Umbilical cord (tissue), 2 donors: ENCODE data around the gene KIAA0232. TPM values are rescaled to one million over a fixed set of nuclear protein-coding genes. Genes with fewer than 3 reads are reported as not detected.
"Not testable (repeated sequence)": the region's sequence is repeated elsewhere in the genome, so short reads cannot be mapped to it uniquely, and the experiment has no call there.

Experiments used
- DNase-seq: peaks from one replicate; pipeline ENCODE4 v3.0.0-alpha.2; 2015; ENCODE audit warnings: low spot score
- total RNA-seq: library from RNA; depleted of rRNA; stranded (reverse); fragments of >200 nt; gene quantifications from one replicate; pipeline ENCODE4 v1.2.3, GENCODE V29; 2014; ENCODE audit warnings: low replicate concordance; ENCODE audit not compliant: insufficient read depth

KIAA0232 gene
- total RNA-seq, 1 donor from 2014 or later, result 27.9 TPM

DNA sequence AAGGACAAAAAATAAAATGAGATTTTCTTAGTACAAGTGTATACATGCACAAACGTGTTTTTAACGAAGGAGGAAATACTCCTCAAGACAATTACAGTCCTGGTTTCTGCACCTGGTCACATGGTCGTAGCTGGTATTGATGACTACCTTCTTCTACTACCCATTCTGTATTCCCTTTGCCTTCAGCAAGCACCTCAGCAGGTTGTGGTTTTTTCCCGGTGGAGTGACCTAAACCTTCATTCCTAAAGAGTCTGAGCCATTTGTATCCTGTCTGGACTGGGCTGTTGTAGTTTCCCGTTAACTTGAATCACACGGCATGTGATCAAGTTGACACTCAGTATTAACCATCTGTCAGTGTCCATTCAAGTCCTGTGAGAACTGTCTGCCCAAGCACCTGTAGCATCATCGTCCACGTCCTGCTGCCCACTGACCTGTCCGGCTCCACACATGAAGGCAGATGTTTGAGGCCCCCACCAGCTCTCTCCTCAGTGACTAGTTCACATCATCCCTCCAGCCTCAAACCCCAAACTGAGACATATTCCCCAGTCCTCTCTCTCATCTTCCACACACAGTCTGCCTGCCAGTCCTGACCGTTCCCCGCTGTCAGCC lies 96.0 kb downstream of the KIAA0232 start:
- DNase-seq, result no peak

DNA sequence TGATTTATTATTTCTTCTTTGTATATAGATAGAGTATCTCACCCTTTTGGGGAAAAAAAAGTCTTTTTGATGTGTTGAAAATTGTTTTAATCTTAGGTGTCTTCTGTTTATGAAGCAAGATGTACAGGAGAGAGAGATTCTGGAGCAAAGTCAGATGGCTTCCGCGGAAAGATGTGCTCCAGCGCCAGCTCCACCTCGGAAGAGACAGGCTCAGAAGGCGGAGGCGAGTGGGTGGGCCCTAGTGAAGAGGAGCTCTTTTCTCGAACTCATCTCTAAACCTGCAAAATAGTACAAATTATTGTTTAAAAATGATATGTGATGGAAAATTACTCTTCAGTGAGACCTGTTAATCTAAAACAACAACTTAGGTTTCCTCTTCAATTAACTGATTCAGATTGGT lies 98.2 kb downstream of the KIAA0232 start:
- no peak for DNase-seq

DNA sequence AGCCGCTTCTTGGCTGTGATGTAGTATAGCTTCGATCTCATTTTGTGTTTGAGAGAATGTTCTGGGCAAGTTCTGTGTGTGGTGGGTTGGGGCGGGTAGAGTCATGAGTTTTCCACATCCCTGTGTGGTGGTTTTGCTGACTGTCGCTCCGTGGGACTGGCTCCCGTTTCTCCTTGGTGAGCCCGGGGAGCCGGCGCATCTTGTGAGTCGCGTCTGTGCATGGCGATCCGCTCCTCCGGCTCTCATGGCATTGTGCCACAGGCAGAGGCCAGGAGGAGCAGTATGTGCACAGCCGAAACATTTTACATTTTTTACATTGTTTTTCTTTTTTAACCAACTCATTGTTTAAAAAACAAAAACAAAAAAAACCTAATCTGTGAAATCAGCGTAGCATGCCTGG lies 99.4 kb downstream of the KIAA0232 start:
- DNase-seq, result no peak

DNA sequence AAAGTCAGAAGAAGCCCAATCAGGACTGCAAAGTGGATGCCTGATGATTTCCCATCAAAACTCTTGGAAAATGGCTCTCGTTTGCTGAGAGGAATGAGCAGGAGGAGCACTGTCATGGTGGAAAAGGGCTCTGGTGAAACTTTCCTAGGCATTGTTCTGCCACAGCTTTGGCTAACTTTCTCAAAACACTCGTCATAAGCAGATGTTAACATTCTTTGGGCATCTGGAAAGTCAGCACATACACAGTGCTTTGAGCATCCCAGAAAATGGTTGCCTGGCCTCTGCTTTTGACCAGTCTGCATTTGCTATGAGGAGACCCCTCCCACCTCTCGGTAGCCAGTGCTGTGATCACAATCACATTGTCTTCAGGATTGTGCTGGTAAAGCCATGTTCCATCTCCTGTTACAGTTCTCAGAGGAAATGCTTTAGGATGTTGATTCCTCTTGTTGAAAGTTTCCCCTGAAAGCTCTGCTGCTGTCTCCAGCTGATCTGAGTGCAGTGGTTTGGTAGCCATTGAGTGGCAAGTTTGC lies 101.9 kb downstream of the KIAA0232 start:
- no peak for DNase-seq

DNA sequence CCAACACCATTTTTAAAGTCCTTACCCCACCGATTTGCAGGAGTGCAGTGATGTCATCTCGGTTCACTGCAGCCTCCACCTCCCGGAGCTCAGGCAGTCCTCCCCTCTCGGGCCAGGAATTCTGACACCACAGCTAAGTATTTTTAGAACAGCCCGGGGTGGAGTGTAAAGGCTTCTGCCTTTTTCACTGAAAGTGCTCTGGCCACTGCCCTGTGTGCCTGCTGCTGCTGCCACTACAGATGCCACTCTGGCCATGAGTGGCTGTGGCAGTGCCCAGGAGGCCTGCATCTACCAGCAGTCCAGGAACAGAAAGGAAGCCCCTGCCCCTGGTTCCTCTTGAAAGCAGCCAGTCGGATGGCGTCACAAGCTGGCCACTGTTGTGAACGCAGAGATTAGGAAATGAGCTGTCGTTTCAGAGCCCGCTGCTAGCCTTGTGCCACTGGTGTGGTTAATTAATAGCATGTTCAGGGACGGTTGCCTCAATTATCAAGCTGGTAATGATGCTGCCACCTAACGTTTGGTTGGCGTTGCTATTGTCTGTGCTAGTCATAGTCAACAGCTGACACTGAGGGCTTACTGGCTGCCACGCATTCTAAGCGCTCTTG lies 103.5 kb downstream of the KIAA0232 start:
- peak; percentile 31 for DNase-seq

DNA sequence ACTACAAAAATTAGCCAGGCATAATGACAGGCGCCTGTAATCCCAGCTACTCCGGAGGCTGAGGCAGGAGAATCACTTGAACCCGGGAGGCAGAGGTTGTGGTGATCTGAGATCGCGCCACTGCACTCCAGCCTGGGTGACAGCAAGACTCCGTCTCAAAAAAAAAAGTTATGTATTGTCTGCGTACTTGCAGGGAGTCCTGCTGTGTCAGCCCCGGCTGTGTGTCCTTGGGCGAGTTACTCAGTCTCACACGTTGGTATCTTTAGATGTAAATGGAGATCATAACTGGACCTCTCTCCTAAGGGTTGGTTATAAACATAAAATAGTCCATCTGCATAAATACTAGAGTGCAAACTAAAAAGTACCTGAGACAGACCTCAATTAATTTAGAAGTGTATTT lies 104.4 kb downstream of the KIAA0232 start:
- DNase-seq, result no peak

DNA sequence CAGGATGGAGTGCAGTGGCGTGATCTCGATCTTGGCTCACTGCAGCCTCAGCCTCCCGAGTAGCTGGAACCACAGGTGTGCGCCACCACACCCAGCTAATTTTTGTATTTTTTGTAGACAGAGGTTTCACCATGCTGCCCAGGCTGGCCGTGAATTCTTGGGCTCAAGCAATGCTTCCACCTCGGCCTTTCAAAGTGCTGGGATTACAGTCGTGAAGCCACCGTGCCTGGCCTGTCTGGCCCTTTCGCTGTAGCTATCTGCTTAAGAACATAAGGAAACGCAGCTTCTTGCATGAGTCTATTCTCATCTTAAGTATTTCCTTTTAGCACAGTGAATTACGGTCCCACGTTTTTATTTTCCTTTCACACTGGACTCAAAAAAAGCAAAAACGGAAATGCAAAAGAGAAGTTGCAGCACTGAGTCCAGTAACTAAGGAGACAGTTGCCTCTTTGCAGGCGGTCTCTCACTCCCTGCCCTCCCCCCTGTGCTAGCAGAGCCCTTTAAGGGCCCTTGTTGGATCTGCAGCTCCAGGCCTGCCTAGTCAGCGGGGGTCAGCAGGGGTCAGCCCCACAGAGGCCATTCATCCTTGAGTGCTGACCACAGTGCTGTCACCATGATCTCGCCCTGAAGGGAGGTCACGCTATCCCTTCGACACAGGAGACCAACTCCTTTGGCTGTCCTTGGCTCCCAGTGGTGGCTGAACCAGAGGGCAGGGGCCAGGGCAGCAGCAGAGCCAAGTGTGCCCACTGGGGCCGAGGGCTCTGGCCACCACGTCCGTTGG lies 105.3 kb downstream of the KIAA0232 start:
- no peak for DNase-seq

DNA sequence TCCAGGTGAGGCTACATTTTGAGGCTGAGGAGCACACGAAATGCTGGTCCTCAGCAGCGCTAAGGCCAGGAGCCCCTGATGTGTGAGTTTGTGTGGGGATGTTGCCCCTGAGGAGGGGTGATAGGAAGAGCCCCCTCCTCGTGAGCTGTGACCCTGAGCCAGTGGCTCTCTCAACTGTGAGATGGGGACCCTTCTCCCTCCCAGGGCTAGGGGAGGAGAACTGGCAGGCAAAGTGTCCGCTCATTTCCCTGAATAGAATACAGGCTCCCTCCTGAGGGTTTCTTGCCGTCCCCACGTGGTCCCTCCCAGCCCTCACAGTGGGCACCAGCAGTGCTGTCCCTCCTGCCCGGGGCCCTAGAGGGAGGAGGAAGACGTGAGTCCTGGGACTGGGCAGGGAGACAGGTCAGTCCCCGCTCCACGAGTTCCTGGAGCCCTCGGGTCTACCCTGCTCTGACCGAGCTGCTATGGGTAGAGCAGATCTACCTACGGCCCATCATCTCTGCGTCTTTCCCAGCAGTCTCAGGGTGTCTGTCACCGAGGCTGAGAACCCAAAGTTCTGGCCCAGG lies 106.1 kb downstream of the KIAA0232 start:
- no peak for DNase-seq

DNA sequence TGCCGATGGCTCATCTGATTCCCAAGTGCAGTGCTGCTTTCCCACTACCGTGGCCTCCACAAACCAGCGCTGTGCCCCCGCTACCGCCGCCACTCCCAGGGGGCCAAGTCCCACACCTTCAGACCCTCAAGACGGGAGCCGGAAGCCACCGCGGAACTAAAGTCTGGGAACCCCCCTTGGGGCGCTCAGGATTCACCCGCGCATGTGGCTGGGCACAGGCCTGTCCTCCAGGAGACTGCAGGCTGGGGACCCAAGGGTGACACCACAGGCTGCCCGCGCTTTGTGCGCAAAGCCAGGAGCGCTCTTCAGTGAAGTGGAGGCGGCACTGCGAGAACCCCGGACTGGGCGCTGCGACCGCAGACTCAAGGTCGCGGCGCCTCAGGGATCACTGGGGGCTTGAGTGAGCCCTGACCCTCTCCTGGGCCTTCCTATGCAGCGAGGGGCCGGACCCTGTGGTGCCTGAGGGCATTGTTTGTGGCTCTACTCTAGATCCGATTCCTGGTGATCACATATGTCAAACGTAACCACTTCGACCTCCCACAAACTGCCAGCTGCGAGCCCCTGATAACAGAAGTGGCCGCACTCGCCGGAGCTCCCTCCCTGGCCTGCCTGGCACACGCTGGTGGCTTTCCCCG lies 106.7 kb downstream of the KIAA0232 start:
- no peak for DNase-seq

DNA sequence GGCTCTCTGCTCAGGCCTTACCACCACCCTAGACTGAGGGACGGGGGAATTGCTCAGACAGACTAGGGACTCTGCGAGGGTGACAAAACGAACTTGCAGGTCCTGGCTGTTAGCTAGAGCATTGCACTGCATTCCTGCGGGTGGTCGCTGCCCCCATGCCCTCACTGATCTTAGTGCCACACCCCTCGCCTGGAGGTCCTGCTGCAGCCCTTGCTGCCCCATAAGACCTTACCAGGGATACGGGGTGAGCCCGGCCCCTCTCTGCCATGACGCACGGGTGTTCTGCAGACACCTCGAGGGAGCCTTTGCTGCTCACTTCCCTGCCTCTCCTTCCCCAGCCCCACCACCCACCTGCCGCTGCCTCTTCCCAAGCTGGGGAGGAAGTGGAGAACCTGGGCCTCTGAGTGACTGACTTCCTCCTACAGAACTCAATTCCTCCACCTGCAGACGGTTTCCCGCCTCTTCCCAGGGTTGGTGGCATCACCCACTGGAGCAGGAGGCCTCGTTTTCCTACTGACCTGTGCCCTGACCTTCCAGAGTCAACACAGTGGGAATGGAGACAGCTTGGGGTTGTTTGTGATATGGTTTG lies 107.3 kb downstream of the KIAA0232 start:
- DNase-seq, result no peak

DNA sequence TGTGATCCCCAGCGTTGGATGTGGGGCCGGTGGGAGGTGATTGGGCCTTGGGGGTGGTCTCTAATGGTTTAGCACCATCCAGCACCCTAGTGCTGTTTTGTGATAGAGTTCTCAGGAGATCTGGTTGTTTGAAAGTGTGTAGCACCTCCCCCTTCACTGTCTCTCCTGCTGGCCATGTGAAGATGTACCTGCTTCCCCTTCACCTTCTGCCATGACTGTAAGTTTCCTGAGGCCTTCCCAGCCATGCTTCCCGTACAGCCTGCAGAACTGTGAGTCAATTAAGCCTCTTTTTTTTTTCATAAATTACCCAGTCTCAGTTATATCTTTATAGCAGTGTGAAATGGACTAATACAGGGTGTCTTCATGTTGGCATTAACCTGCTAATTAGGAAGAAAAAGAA lies 107.8 kb downstream of the KIAA0232 start:
- DNase-seq, result no peak

DNA sequence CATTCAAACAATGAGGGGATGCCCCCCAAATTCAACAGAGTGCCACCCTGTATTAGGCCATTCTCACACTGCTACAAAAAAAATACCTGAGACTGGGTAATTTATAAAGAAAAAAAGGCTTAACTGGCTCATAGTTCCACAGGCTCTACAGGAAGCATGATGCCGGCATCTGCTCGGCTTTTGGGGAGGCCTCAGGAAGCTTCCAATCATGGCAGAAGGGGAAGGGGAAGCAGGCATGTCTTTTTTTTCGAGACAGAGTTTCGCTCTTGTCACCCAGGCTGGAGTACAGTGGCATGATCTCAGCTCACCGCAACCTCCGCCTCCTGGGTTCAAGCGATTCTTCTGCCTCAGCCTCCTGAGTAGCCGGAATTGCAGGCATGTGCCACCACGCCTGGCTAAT lies 108.4 kb downstream of the KIAA0232 start:
- not testable (repeated sequence) for DNase-seq

DNA sequence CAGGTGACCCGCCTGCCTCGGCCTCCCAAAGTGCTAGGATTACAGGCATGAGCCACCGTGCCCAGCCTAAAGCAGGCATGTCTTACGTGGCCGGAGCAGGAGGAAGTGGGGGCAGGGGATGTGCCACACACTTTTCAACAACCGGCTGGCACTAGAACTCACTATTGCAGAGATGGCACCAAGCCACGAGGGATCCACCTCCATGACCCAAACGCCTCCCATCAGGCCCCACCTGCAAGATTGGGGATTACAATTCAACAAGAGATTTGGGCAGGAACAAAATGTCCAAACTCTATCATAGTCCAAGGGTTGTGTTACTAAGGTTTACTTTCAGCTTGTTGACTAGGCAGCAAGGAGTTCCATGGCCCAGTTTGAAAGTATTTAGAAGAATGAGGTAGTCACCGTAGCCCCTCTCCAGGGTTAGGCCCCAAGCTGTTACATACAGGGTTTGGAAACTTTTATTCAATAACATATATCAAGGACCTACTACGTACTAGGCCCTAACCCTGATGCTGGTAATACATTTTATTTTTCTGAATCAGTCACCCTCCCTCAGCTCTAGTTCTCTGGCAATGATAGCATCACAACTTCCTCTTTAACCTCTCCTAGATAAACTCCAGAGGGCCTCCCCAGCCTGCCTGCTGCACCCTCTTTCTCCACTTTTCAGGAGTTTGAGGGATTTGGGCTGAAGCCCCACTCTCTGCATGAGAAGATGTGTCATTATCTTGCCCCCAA lies 109.1 kb downstream of the KIAA0232 start:
- peak; percentile 39 for DNase-seq

DNA sequence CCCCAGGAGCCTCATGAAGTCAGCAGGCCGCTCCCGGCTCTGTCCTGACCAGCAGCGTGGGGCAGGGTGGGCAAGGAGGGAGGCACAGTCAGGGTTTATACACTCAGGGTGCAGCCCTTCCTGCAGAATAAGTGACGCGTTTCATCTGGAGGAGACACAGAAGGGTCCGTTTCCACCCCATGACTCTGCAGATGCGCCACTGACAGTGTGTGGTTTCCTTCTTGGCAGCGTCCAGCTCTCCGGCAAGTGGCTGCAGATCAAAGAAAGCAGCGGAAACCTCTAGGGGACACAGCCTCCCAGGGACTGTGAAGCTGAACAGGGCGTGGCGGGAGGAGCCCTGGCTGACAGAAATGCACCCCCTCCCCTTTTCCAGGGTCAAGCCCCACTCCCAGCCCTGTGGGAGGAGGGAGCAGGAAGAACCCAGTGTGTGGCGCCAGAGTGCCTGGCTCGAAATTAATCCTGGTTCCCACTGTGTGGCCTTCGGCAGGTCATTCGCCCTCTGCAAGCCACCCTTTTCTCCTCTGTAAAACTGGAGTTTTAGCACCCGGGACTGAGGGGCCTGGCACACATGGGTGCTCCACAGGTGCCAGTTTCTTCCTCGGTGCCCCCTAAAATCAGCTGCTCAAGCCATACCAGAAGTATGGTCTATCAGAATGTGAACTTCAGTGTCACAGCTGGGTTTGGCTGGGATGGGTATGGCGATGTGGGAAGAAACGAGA lies 109.8 kb downstream of the KIAA0232 start:
- DNase-seq, result peak; percentile 67

DNA sequence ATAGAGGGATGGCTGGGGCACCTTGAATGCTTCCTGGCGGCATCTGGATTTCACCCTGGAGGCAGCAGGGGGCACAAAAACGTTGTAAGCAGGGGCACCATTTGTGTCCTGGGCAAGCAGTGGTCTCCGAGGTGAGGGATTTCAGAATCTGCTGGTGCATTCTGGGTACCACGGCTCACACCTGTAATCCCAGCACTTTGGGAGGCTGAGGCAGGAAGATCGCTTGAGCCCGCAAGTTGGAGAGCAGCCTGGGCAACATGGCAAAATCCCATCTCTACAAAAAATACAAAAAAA lies 110.3 kb downstream of the KIAA0232 start:
- DNase-seq, result no peak

DNA sequence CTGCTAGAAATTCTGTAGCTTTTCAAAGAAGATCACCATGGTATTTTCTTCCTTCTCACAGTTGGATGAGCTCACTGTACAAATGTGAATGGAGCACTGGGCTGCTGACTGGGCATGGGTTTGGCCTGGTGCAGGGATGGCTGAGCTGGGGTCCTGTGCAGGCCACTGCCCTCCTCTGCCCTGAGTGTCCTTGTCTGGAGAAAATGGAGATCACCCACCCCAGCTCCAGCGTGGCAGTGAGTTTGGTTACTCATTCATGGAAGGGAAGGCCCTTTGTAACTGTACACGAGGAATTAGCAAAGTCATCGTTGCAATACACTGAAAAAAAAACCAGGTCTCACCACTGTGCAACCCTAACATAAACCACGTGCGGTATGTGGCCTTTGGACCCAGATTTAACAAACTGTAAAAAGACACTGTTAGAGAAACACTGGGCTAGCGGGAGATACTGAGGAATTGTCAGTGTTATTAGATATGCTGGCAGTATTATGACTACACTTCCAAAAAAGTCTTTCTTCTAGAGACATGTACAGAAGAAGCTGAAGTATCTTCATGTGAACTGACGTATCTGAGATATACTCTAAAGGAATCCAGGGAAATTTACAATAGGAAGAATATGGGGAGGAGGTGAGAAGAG lies 111.0 kb downstream of the KIAA0232 start:
- DNase-seq, result no peak

DNA sequence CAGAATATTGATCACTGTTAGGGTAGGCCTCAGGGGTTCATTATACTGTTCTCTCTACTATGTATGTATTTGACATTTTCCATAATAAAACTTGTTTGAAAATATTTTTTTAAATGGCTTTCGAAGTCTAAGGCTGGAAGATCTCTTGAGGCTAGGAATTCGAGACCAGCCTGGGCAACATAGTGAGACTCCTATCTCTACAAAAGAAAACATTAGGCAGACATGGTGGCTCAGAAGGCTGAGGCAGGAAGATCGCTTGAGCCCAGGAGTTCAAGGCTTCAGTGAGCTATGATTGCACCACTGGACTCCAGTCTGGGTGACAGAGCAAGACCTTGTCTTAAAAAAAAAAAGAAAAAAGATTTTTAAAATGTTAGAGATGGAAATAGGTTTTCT lies 111.6 kb downstream of the KIAA0232 start:
- DNase-seq, result no peak

DNA sequence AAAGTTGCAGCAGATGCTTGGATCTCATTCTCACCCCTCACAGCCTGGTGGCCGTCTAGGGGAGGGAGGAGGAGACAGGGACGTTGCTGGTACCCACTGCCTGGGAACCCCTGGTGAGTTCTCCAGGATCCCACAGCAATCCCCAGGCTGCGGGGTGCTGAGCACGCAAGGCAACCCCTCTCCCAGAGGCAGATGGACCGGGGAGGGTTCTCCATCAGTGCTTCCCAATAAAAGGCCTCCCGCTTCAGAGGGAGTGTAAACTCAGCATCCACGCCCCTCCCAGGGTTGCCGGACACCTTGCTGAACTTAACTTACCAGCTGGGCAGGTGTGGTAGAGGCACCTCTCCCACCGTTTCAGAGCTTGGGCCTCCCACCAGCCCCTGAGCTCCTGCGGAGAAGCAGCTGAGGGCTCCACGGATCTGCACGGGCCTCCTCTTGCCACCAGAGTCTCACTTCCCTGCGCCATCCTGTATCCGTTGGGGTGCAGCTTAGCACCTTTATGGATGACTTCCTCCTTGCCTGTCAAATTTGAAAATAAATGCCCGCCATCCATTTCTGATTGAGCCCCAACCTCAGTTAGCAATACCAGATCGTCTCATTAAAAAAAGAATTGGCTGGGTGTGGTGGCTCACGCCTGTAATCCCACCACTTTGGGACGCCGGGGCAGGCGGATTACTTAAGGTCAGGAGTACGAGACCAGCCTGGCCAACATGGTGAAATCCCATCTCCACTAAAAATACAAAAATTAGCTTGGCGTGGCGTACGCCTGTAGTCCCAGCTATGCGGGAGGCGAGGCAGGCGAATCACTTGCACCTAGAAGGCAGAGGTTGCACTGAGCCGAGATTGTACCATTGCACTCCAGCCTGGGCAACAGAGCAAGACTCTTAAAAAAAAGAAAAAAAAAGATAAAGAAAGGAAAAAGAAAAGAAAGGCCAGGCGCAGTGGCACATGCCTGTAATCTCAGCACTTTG lies 112.3 kb downstream of the KIAA0232 start:
- DNase-seq, result no peak

DNA sequence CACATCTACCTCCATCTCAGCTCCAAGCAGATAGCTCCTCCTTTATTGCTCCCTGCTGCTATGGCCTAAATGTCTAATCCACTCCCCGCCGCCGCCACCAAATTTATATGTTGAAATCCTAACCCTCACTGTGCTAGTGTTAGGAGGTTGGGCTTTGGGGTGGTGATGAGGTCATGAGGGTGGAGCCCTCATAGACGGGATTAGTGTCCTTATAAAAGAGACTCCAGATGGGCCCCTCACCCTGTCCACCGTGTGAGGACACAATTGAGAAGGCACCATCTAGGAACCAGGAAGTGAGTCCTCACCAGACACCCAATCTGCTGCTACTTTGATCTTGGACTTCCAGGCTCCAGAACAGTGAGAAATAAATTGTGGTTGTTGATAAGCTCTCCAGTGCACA lies 113.5 kb downstream of the KIAA0232 start:
- DNase-seq, result no peak
